Stomach smooth muscle (tissue), 2 donors: ENCODE data around the gene DNM1.

Experiments
- H3K27ac ChIP-seq: one replicate; pipeline ENCODE4 v1.7.0; 2013; ENCODE audit warnings: mild to moderate bottlenecking, low read length, inconsistent platforms
- H3K27me3 ChIP-seq, 2 donors: one replicate each; pipeline ENCODE4 v1.7.0; 2013; ENCODE audit warnings: low read length in 2 of 2; ENCODE audit not compliant: insufficient read depth in 2 of 2, control insufficient read depth in 1 of 2
- H3K36me3 ChIP-seq, 2 donors: one replicate each; pipeline ENCODE4 v1.7.0; 2013; ENCODE audit warnings: low read length in 2 of 2; ENCODE audit not compliant: control insufficient read depth in 2 of 2, insufficient read depth in 2 of 2
- H3K4me1 ChIP-seq: one replicate; pipeline ENCODE4 v1.7.0; 2013; ENCODE audit warnings: low read length; ENCODE audit not compliant: control insufficient read depth, insufficient read depth
- H3K4me3 ChIP-seq, 2 donors: one replicate each; pipeline ENCODE4 v1.7.0; 2013; ENCODE audit warnings: low read length in 2 of 2
- H3K9ac ChIP-seq, 2 donors: one replicate each; pipeline ENCODE4 v1.7.0; 2013; ENCODE audit warnings: low read length in 2 of 2, mild to moderate bottlenecking in 1 of 2
- H3K9me3 ChIP-seq, 2 donors: one replicate each; pipeline ENCODE4 v1.7.0; 2013; ENCODE audit warnings: low read length in 2 of 2; ENCODE audit not compliant: control insufficient read depth in 2 of 2
- donor health status: healthy.
- donor health status: Pancreatic carcinoma.

Gene DNM1

DNA sequence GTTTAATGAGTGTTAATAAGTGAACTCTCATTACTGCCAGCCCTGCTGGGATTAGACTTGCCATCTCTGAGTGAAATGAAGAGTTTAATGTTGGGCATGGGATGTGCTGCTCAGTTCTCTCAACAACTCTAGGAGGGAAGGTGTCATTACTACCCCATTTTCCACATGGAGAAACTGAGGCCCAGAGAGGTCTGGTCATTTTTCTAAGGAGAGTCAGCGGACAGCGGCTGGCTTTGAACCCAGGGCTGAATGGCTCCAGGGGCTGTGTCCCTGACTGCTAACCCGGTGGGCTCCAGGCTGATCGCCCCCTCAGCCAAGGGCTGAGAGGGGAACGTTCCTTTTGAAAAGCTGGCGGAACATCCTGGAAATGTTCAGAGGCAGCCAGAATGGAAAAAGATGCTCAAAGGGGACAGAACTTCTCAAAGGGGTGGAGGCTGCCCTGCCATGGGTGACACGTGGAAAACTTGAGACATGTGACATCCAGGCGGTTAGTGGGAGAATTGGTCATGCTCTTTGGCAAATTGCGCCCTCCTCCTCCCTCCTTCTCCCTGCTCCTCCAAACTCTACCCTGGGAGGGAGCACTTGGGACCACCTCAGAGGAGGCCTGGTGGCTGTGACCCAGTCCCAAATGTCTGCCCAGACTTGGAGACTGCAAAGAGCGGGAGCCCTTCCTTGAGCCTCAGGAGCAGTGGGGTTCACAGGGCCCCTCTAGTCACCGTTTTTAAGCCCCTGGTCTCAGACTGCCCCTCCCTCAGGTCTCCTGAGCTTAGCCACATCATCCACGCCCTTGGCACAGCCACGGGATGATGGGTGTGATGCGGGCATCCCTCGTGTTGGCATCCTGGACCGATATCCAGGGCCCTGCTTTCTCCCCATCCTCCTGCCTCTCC lies 28.7 kb downstream of the DNM1 start:
- H3K36me3 ChIP-seq, result no peaks in the 10 kb centered on the region
- H3K4me3 ChIP-seq, result no peak overlapping the region
- no peaks in the 10 kb centered on the region for H3K9me3 ChIP-seq
- H3K27ac ChIP-seq, result no peak overlapping the region
- H3K4me1 ChIP-seq, result no peaks in the 10 kb centered on the region
- no peaks in the 10 kb centered on the region for H3K27me3 ChIP-seq
- H3K9ac ChIP-seq, result no peak overlapping the region

DNA sequence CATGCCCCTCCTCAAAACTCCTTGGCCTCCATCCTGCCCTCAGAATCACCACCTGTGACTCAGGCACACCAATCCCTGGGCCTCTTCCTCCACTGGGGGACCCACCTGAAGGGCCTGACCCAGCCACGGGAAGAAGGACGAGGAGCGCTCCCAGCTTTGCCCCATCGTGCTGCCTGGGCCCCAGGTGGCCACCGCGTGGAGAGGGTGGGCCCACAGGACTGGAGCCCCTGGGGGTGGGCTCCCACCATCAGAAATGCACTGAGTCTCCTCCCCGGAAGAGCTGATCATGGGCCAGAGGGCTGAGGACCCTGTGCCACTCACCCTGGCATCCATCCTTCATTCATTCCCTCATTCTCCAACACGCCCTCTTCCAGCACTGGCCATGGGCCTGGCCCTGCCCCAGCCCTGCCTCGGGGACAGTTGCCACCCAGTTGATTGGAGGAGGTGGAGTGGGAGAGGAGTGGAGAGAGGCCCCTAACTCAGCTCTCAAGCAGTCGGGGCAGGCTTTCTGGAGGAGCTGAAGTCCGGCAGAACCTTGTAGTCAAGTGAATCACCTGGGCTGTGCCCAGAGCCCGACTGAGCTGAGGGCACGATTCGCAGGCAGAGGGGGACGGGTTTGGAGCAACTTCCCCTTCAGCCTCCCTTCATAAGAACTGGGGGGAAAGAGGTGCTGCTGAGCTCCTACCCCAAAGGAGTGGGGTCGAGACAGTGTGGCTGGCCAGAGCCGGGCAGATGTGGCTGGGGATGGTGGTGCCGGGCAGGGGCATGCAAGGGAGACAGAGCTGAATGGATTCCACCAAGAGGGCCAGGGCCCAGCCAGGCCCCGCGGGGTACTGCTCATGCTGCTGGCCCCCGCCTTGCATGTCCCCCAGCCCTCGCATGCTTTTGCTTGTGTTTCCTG lies 29.6 kb downstream of the DNM1 start:
- Histone ChIP-seq H3K4me1 (no peaks in the 10 kb centered on the region), H3K27ac (no peak overlapping the region), H3K4me3 (no peak overlapping the region), H3K9ac (no peak overlapping the region), H3K27me3 (no peaks in the 10 kb centered on the region), H3K9me3 (no peaks in the 10 kb centered on the region), H3K36me3 (no peaks in the 10 kb centered on the region)

DNA sequence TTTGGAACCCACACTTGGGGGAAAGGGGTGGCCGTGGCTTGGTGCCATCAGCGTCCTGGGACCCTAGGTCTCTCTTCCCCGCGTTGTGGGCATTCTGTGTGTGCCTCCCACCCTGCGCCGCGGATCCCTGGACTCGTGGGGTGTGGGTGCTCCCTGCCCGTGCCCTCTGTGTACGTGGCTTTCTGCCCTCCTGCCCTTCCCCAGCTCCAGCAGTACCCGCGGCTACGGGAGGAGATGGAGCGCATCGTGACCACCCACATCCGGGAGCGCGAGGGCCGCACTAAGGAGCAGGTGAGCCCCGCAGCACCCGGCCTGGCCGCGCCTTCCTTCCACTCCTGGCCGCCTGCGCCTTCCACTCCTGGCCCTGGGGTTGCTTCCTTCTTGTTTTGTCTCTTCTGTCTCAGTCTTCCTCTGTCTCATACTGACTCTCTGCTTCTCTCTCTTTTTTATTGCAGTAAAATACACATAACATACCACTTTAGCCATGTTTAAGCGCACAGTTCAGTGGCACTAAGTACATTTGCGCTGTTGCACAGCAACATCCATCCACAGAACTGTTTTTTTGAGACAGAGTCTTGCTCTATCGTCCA lies 30.7 kb downstream of the DNM1 start:
- Histone ChIP-seq H3K27me3 (no peaks in the 10 kb centered on the region), H3K9ac (no peak overlapping the region), H3K4me3 (no peak overlapping the region), H3K36me3 (no peaks in the 10 kb centered on the region), H3K27ac (no peak overlapping the region), H3K4me1 (no peaks in the 10 kb centered on the region), H3K9me3 (no peaks in the 10 kb centered on the region)

DNA sequence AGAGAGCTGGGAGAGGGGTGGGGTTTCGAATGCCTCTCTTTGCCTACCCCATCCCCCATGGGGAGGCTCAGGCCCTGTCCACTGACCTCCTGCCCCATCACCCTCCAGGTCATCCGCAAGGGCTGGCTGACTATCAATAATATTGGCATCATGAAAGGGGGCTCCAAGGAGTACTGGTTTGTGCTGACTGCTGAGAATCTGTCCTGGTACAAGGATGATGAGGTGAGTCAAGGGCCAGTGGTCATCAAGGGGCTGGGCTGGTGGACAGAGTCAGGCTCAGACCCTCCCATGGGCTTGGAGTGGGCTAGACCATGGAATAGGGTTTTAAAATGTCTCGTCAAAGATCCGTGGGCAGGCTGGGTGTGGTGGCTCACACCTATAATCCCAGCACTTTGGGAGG lies 38.9 kb downstream of the DNM1 start:
- Histone ChIP-seq H3K36me3 (no peaks in the 10 kb centered on the region), H3K27me3 (peaks cover 2% of the 10 kb centered on the region in 2 donors), H3K9ac (no peak overlapping the region), H3K27ac (peak overlapping the region; percentile 41), H3K4me3 (no peak overlapping the region), H3K4me1 (peaks cover 10% of the 10 kb centered on the region), H3K9me3 (no peaks in the 10 kb centered on the region)

DNA sequence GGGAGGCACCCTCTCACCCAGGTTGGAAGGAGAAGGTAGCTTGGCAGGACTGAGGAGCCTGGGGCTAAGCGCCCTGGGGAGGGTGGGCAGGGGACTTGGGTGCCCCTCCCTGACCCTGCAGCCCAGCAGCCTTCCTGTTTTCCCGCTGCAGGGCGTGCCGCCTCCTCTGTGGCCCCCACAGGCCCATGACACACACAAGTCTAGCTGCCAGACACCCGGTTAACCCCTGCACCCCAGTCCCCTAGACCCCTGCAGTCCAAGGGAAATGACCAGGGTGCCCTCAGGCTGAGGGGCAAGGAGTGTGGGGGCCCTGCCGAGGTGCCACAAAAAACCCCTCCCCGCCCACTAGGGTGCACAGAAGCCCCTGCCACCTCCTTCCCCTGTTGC lies 39.6 kb downstream of the DNM1 start:
- H3K9ac ChIP-seq, result no peak overlapping the region
- peaks cover 2% of the 10 kb centered on the region in 2 donors for H3K27me3 ChIP-seq
- H3K4me1 ChIP-seq, result peaks cover 10% of the 10 kb centered on the region
- H3K4me3 ChIP-seq, result no peak overlapping the region
- H3K36me3 ChIP-seq, result no peaks in the 10 kb centered on the region
- H3K9me3 ChIP-seq, result no peaks in the 10 kb centered on the region
- H3K27ac ChIP-seq, result peak overlapping the region; percentile 18

DNA sequence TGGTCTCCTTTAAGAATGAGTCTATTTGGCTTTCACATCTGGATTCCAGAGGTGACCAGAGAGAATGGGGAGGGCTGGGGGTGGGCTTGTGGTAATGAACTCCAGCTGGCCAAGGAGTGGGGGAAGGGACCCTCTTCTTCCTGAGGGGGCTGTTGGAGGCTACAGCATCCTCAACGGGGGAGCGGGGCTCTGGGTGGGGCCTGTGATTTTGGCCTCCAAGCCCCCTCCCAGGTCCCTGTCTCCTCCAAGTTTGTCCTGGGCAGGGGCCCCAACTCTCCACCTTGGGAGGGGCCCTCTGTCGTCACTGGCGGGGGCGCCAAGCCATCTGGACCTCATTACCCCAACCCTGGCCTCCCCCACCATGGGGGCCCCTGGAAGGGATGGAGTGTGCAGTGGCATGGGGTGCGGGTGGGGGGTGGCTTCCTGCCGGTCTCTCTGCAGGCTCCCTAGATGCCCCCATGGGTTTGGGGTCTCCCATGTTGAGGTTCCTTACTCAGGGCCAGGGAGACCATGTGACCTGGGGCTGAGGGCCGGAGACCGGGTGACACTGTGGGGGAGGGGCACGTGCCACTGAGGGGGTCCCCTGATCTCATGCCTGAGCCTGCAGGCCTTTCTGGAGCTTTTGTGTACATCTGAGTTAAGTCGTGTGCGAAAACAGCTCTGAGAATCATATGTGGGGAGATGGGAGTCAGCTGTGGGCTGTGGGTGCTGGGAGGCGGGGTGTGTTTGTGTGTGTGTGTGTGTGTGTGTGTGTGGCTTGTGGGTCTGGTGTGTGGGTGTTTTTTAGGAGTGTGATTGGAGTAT lies 40.2 kb downstream of the DNM1 start:
- no peaks in the 10 kb centered on the region for H3K9me3 ChIP-seq
- H3K4me3 ChIP-seq, result peak overlapping the region in 1 of 2 donors; percentile 63
- no peak overlapping the region for H3K9ac ChIP-seq
- H3K27me3 ChIP-seq, result peaks cover 2% of the 10 kb centered on the region in 2 donors
- peak overlapping the region; percentile 18 for H3K27ac ChIP-seq
- no peaks in the 10 kb centered on the region for H3K36me3 ChIP-seq
- peaks cover 10% of the 10 kb centered on the region for H3K4me1 ChIP-seq

DNA sequence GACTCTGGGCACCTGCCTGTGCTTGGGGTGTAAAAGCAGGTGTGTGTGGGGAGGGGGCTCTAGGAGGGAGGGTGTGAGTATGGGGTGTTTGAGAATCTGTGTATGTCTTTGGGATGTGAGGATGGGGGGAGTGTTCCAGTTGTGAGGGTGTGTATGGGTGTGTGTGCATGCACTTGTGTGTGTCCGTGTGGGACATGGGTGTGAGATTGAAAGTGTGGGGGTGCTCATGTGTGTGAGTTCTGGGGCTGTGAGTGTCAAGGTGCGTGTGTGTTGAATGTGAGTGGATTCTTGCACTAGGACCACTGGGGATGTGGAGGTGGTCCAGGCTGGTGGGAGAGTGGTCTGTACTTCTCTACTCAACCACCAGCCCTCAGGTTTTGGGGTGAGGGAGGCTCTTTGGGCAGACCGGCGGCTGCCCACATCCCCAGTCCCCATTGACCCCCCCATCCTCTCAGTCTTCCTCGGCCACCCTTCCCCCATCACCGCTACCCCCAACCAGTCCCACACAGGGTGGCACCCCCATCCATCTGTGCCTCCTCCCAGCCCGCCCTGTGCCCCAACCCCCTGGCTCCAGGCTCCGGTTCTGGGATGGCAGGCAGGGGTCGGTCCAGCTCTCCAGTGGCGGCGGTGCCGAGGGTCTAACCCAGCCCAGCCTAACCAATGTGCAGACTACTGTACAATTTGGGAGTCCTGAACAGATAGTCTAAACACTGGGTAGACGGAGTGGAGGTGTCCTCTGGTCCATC lies 41.1 kb downstream of the DNM1 start:
- H3K27ac ChIP-seq, result peak overlapping the region; percentile 37
- peak overlapping the region in 1 of 2 donors; percentile 6 for H3K9ac ChIP-seq
- H3K27me3 ChIP-seq, result peaks cover 2% of the 10 kb centered on the region in 2 donors
- peaks cover 10% of the 10 kb centered on the region for H3K4me1 ChIP-seq
- H3K9me3 ChIP-seq, result no peaks in the 10 kb centered on the region
- no peaks in the 10 kb centered on the region for H3K36me3 ChIP-seq
- peak overlapping the region in 1 of 2 donors; percentile 63 for H3K4me3 ChIP-seq

DNA sequence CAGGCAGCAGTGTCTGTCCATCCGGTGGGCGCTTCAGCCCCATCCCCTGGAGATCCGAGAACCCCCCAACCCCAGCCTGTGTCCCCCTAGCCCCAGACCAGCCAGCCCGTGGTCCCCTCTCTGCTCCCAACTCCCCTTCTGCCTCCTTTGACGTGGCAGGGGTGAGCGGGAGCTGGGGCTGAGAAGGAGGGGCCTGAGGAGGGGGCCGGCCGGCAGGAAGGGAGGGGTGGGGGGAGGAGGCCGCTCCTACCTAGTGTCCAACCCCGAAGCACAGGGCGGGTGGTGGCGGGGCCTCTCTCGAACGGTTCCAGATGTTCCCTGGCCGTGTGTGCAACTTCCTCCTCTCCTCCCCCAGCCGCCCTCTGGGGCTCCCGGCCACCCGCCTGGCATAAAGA lies 41.7 kb downstream of the DNM1 start:
- Histone ChIP-seq H3K27ac (peak overlapping the region; percentile 37), H3K9me3 (no peaks in the 10 kb centered on the region), H3K9ac (peak overlapping the region in 1 of 2 donors; percentile 6), H3K27me3 (peaks cover 2% of the 10 kb centered on the region in 2 donors), H3K4me1 (peaks cover 10% of the 10 kb centered on the region), H3K36me3 (no peaks in the 10 kb centered on the region), H3K4me3 (peak overlapping the region in 1 of 2 donors; percentile 63)

DNA sequence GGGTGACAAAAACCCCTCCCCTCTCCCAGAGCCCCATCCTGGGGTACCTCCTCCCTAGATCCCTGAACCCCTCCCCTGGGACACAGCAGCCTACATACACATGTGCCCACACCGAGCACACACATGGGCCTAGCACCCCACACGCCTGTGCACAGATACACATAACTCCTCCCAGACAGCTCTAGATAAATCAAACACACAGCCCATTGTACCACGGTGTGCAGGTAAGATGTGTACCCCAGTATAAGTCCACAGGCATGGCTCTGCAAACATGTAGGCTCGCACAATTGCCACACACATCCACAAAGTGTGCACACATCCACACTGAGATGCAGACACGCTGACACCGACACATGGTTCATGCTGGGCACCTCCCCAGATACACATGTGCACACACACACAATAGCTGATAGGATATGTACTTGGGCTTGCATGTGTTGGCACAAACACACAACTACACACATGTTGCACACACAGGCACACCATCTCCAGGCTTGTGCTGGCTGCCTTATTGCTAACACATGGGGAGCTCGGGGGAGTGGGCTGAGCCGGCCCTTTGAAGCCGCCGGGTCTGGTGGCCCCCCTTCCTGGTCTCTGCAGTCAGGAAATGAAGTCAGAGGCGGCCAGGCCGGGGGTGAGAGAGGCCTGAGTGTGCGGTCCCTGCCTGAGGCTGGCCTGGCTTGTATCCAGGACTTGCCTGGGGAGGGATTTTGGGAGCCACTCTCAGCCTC lies 42.4 kb downstream of the DNM1 start:
- H3K9ac ChIP-seq, result no peak overlapping the region
- H3K27ac ChIP-seq, result no peak overlapping the region
- H3K4me3 ChIP-seq, result no peak overlapping the region
- H3K36me3 ChIP-seq, result no peaks in the 10 kb centered on the region
- no peaks in the 10 kb centered on the region for H3K9me3 ChIP-seq
- H3K4me1 ChIP-seq, result peaks cover 17% of the 10 kb centered on the region
- peaks cover 2 to 5% of the 10 kb centered on the region in 2 donors for H3K27me3 ChIP-seq
